RKO (cell line): Measurements from ENCODE around the gene ACAA1.

ENCODE experiments used
- DNase-seq: peaks from one replicate; pipeline ENCODE4 v3.0.0-alpha.2; 2016; ENCODE audit warnings: low spot score

The ACAA1 gene

DNA sequence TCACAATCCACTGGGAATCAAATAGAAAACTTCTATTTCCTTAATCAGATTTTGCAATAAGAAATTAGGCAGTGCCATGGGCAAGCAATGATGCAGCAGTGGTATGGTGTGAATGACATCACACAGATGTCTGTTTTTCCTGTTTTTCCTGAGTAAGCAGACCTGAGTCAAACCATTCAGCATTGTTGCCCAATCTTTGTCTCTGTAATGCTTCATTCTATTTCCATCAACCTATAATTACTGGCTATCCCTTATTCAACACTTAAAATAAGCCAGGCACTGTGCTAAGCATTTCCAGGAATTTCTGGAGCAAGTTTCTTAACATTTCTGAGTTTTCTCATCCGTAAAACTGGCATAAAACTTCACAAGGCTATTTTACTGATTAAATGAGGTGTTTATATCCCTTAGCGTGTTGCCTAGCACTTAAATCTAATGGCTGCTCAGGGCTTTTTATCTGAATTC lies 17.1 kb upstream of the ACAA1 start:
- DNase-seq = peak; percentile 66

DNA sequence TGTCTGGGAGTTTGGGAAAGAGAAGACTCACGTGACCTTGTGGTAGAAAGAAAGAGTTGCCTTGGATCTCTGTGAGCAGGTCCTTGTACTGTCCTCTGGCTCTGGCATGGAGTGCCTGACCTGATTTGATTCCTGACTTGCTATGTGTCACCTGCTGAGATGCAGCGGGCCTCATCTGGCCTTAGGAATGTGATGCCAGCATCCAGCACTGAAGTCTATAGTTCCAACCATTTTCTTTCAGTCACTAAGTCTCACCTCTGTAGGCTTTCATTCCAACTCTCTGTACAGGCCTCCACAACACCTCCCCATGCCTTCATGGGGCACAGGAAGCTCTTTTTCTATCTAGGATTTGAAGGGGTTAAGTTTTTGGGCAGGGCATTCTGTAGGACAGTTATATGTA lies 16.3 kb upstream of the ACAA1 start:
- no peak for DNase-seq

DNA sequence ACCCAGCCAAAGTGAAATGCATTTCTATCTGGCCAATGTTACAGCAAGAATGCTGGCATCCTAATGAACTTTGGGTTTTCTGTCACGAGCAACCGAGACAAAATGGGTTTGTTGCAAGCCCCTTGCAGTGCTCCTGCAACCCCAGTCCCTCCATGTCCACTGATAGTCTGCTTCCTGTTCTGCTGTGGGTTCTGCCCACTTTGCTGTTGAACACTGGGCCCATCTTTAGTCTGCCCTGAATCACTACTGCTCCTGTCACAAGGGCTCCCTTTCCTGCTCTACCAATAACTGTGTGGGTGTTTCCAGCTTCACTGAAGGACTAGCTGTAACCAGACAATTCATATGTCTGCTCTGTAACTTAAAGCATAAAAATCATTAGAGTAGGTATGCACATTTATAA lies 15.7 kb upstream of the ACAA1 start:
- DNase-seq = no peak

DNA sequence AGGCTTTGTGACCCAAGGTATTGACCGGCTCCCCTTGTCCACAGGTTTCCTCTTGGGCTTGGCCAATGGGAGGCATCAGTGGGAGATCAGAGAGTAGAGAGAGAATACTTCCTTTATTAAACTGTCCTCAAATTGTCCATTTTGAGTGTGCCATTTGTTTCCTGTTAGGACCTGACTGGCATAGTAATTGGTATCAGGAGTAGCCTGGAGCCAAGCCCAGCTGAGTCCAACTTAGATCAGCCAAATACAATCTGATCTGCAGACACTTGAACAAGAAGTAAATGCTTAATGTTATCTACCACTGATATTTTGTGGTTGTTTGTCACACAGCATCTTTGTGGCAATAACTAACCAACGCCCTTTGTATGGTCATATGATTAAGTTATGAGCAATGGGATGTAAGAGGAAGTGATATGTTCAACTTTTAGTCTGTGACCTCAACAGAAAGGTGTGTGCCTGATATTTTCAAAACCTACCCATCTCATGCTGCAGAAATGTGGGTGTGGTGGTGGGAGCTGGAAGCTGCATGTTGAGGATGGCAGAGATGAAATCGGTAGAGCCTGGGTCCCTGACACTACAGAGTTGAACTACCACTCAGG lies 14.8 kb upstream of the ACAA1 start:
- DNase-seq = peak; percentile 77

DNA sequence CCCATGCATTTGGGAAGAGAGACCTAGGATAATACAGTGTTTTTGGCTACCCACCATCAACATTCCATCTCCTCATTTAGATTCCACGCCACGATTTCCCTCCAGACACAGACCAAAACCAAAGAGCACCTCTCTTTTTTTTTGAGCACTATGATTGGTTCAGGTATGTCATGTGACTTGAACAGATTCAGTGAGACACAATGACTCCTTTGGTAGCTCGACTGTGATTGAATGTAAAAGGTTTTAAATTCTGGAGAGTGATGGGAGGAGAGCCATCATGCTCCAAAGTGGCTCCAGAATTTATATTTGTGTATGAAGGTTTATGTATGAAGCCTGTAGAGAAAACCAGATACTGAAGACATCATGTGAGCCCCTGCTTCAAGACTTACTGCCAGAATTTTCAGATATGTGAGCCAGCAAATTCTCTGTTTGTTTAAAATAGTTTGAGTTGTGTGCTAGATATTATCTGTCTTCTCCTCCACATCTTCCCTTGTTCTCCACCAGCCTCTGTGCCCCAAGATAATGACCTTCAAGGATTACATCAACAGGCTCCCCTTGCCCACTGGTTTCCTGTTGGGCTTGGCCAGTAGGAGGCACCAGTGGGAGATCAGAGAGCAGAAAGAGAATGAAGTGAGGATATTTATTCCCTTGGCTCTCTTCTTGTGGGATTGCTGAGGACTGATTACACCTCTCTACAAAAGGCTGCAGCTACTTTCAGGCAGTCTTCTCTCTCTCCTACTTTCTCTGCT lies 14.0 kb upstream of the ACAA1 start:
- no peak for DNase-seq

DNA sequence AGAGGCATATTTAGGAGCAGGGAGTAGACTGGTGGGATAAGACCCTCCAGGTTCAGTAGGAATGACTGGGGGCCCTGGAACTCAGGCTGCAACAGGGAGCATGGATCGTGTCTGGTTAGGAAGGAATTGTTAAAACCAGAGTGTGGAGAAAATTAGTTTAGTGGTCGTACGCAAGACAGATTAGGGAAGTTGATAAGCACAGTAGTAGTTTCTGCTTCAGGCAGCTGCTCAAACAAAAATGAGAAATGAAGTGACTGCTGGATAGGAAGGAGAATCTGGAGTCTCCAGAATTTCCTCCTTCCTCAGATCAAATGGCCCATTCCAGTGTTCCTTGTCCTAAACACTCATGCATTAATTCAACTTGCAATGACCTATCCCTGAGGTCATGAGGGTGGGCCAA lies 12.8 kb upstream of the ACAA1 start:
- DNase-seq = no peak

DNA sequence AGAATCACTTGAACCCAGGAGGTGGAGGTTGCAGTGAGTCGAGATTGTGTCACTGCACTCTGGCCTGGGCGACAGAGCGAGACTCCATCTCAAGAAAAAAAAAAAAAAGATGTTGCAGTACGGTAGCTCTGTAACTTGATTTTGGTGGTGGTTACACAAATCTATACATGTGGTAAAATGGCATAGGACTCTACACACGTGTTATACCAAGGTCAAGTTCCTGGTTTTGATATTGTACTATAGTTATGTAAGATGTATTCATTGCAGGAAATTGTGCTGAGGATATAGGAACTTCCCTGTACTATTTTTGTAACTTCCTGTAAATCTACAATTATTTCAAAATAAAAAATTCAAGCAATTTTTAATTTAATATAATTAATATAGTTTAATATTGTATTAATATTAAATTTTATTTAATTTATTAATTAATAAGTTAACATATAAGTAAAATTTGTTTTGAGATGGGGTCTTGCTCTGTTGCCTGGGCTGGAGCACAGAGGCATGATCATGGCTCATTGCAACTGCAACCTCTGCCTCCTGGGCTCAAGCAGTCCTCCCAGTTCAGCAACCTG lies 11.5 kb upstream of the ACAA1 start:
- no peak for DNase-seq

DNA sequence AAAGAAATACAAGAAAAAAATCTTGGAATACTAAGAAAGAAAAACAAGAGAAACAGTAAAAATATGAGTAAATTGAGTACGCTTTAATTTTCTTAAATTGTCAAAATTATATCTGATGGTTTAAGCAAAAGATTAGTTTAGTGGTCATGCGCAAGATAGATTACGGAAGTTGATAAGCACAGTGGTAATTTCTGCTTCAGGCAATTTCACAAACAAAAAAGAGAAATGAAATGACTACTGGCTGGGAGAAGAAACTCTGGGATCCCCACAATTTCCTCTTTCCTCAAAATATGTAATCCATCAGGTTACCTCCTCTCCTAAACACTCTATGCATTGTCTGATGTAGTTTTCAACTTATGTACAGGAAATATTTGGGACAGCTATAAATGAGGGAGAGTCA lies 10.5 kb upstream of the ACAA1 start:
- no peak for DNase-seq

DNA sequence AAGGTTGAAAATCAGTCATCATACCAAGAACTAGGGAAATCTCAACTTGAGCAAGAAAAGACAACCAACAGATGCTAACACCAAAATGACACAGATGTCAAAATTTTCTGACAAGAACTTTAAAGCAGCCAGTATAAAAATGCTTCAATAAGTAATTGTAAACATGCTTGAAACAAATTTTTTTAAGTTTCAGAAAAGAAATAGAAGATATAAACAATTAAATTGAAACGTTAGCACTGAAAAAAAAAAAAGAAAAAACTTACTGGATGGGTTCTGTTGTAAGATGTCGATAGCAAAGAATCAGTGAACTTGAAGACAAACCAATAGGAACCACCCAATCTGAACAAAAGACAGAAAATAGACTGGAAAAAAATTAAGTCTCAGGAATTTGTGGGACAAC lies 9.6 kb upstream of the ACAA1 start:
- no peak for DNase-seq

DNA sequence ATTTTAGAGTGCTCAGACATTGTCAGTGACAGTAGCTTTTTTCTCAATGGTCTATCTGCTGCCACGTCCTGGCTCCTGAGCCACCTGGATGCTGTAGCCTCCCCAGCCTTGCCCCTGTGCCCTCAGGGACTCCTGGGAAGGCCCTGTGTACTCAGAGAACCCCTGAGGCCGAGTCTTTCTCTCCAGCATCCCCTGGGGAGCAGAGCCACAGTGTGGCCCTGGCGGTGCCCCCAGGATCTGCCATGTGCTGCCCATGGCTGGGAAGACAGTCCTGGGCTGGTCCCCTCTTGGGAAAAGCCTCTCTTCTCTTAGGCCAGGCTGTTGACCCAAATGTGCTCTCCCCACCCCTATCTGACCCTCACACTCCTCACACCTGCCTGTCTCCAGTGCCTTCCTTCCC lies 6.6 kb upstream of the ACAA1 start:
- DNase-seq = no peak

DNA sequence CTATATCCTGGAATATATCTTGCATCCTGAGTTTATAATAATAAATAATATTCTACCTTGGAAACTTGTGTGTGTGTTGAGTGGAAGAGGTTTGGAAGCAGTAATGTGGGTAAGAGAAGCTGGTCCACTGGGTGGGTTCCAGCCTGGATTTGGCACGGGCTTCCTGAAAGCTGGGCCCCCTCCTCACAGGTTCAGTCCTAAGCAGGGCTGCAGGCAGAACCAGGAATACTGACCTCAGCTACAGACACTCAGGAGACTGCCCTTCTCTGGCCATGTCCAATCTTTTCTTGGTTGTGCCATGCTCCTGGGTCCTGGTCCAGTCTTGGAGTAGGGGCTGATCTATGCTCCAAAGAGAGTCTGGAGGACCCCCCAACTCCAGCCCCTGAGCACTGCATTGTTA lies 6.0 kb upstream of the ACAA1 start:
- no peak for DNase-seq

DNA sequence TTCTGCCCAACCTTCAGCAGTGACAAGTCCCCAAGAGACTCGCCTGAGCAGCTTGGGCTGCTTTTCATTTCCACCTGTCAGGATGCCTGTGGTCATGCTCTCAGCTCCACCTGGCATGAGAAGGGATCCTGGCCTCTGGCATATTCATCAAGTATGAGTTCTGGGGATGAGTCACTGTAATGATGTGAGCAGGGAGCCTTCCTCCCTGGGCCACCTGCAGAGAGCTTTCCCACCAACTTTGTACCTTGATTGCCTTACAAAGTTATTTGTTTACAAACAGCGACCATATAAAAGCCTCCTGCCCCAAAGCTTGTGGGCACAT lies 5.0 kb upstream of the ACAA1 start:
- no peak for DNase-seq

DNA sequence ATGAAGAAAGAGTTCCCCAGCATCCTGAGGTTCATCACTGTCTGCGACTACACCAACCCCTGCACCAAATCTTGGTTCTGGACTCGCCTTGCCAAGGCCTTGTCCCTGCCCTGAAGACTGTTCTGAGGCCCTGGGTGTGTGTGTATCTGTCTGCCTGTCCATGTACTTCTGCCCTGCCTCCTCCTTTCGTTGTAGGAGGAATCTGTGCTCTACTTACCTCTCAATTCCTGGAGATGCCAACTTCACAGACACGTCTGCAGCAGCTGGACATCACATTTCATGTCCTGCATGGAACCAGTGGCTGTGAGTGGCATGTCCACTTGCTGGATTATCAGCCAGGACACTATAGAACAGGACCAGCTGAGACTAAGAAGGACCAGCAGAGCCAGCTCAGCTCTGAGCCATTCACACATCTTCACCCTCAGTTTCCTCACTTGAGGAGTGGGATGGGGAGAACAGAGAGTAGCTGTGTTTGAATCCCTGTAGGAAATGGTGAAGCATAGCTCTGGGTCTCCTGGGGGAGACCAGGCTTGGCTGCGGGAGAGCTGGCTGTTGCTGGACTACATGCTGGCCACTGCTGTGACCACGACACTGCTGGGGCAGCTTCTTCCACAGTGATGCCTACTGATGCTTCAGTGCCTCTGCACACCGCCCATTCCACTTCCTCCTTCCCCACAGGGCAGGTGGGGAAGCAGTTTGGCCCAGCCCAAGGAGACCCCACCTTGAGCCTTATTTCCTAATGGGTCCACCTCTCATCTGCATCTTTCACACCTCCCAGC lies 4.4 kb upstream of the ACAA1 start:
- no peak for DNase-seq

DNA sequence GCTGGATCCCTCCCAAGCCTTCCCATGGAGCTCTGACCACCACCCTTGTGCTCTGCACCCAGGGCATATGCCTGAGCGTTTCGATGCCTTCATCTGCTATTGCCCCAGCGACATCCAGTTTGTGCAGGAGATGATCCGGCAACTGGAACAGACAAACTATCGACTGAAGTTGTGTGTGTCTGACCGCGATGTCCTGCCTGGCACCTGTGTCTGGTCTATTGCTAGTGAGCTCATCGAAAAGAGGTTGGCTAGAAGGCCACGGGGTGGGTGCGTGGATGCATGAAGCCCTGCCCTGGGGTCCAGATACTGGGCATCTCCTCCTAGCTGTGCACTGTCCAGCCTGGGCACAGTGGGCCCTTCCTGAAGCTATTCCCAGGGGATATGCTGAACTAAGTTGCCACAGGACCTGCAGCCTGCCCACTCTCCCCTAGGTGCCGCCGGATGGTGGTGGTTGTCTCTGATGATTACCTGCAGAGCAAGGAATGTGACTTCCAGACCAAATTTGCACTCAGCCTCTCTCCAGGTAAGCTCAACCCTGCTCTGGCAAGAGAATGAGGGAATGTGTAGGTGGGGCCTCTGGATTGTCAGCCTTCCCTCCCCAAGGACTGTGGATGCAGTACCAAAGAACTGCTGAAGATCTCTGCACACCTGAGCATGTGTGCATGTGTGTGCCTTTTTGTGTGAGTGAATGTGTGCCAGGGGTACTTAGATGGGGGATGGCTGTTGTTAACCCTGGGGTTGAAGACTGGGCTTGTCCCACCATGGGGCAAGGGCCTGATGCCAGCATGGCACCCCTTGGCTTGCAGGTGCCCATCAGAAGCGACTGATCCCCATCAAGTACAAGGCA lies 3.6 kb upstream of the ACAA1 start:
- DNase-seq = no peak

DNA sequence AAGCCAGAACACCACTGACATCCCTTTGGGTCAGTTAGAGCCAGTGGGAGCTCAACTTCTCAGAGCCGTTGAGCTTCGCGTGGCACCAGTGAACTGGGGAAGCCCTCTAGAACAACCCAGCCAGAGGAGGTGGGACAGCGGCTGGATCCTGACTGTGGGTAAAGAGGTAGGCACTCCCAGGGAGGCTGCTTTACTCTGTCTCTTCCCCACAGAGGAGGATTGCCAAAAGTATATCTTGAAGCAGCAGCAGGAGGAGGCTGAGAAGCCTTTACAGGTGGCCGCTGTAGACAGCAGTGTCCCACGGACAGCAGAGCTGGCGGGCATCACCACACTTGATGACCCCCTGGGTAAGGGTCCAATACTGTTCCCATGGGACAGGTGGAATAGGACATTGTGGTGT lies 2.7 kb upstream of the ACAA1 start:
- DNase-seq = no peak

DNA sequence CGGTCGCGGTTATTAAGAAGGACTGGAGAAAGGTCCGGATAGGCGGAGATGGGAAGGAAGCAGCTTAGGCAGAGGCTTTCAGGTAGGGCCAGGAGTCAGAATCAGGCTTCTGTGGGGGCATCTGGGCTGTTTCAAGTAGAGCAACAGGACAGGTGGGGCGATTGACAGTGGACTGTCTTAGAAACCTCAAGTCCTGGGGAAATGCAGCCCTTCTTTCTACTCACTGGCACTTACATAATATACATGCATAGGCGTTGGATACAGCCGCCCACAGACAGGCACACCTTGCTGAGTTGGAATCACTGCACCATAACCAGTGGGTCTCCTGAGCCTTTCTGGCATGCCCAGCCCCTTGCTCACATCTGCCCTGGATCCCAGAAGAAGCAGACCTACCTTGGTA lies 2.3 kb upstream of the ACAA1 start:
- no peak for DNase-seq

DNA sequence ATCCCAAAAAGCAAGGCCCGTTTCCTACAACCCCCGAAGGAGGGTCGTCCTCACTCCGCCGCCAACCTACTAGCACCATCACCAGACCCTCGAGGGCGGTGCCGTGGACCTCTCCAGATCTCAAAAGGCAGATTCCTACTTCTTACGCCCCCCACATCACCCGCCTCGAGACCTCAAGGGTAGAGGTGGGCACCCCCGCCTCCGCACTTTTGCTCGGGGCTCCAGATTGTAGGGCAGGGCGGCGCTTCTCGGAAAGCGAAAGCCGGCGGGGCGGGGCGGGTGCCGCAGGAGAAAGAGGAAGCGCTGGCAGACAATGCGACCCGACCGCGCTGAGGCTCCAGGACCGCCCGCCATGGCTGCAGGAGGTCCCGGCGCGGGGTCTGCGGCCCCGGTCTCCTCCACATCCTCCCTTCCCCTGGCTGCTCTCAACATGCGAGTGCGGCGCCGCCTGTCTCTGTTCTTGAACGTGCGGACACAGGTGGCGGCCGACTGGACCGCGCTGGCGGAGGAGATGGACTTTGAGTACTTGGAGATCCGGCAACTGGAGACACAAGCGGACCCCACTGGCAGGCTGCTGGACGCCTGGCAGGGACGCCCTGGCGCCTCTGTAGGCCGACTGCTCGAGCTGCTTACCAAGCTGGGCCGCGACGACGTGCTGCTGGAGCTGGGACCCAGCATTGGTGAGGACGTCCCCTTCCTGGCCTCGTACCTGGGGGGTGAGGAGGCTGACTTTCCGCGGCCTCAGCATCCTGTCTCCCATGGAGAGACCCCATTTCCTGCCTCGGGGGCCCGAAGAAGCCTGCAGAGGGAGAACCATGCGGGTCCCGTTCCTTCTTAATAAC lies 1.6 kb upstream of the ACAA1 start, which contains the start of gene MYD88:
Gene MYD88 (plus strand): TSS at position 313 of the 842 bp plus-strand sequence. CDS start 40 bp downstream, at position 353.
- peak; percentile 62 for DNase-seq

DNA sequence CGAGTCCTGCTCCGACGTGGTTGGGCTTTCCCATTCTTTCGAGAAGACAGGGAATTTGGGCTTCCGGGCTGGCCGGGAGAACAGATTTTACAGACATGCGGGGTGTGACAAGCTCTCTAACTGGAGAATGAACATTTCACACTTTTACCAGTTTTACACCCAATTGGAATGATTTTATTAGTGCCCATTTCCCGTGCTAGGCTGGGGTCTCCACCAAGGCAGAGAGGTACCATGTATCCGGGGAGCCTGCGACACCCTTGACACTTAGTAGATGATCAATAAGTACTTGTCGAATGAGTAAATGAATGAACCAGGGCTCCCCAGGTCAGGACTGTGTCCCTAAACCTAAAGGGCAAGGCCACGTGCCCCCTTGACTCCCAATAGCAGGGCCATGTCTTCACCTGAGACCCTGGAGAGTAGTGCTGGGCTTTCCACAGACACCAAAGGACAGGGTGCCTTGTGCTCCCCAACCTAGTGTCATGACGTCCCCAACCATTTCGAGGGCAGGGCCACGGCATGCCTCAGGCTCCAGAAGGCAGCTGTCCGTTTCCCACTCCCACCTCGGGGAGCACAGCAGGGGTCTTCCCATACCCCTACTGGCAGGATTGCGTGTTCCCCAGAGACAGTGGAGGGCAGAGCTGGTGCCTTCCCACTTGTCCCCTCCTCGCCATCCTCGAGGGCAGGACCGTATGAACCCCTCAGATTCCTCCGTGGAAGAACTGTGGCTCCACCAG lies 855 bp upstream of the ACAA1 start:
- DNase-seq = no peak

DNA sequence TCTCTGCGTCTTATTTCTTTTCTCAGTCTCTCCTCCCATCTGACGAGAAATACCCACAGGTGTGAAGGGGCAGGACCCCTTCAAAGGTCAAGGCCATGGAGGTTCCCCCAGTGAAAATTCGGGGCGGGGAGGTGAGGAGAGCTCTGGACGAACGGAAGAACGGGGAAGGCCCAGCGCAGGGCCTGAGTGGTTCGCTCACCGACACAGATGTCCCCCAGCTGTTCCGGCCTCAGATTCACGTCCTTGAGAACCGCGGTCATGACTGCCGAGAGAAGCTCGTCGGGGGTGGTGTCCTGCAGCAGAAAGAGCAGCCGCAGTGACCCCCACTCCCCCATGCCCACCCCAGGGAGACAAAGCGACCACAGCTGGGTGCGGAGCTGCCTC lies 542 bp downstream of the ACAA1 start:
- peak; percentile 49 for DNase-seq

DNA sequence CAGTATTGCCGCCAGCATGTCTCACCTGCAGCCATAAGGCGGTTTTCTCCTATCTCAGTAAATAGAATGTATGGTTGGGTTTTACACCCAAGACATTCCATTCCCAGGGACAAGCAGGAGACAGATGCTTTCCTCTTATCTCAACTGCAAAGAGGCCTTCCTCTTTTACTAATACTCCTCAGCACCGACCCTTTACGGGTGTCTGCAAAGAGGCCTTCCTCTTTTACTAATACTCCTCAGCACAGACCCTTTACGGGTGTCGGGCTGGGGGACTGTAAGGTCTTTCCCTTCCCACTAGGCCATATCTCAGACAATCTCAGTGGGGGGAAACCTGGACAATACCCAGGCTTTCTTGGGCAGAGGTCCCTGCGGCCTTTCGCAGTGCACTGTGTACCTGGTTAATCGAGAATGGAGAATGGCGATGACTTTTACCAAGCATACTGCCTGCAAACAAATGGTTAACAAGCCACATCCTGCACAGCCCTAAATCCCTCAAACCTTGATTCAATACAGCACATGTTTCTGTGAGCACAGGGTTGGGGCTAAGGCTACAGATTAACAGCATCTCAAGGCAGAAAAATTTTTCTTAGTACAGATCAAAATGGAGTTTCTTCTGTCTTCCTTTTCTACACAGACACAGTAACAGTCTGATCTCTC lies 1.2 kb downstream of the ACAA1 start:
- DNase-seq = peak; percentile 22
